HCT116 (cell line): ENCODE results near the gene NCAPD3. TPM values are rescaled to one million over a fixed set of nuclear protein-coding genes. Genes with fewer than 3 reads are reported as not detected.
A peak's percentile ranks its signal among the peaks of the same experiment; 100 is the strongest.

Source experiments
- ATAC-seq: fragments of 200-7000 bp; cut with Tn5 transposase; 2 replicates; pipeline ENCODE4 v1.9.1; 2020; ENCODE audit warnings: mild to moderate bottlenecking, moderate library complexity
- BruUV-seq: library from RNA; stranded (reverse); fragments of 400-500 nt; replicated peaks from 2 replicates; lab custom pipeline; 2021; lab: Mats Ljungman, UMichigan
- CTCF ChIA-PET: fragments of 300-600 bp; sonication (Branson Sonifier 250); formaldehyde crosslinking; loops from one replicate; lab custom pipeline; 2021; ENCODE audit warnings: antibody characterized with exemption; lab: Charles Lee
- POLR2A ChIA-PET: fragments of 300-600, 350-600 bp; sonication (Branson Sonifier 250); formaldehyde crosslinking; loops from one replicate; lab custom pipeline; 2021; ENCODE audit warnings: antibody characterized with exemption; lab: Charles Lee
- RAD21 ChIA-PET, 2 experiments: fragments of 300-600 bp; sonication (Branson Sonifier 250); formaldehyde crosslinking; loops; one replicate each; lab custom pipeline; 2023; ENCODE audit warnings: low total read pairs in 2 of 2; ENCODE audit not compliant: uncharacterized antibody in 2 of 2, unreplicated experiment in 2 of 2, low non-redundant PET in 1 of 2; lab: Charles Lee
- DNase-seq: peaks from one replicate; pipeline ENCODE4 v3.0.0-alpha.2; 2010; ENCODE audit warnings: low read depth, low spot score
- H2AFZ ChIP-seq: fragments of 200-600 bp; shearing (Covaris generic), sonication (generic); 2 replicates; pipeline ENCODE4 v1.6.1; 2017; ENCODE audit warnings: low read depth, mixed run types, mixed read lengths, antibody characterized with exemption, low read length; ENCODE audit not compliant: poor library complexity, severe bottlenecking
- H3K27ac ChIP-seq: 2 replicates; pipeline ENCODE4 v1.5.1; 2012; ENCODE audit warnings: low read depth, low read length
- H3K27me3 ChIP-seq: fragments of 200-600 bp; sonication (generic); 2 replicates; pipeline ENCODE4 v1.6.1; 2016; ENCODE audit warnings: mixed run types, low read length, mixed read lengths; ENCODE audit not compliant: insufficient read depth
- H3K36me3 ChIP-seq, 2 experiments: fragments of 200-500 bp in 1 of 2; fragments of 200-600 bp in 1 of 2; sonication (Bioruptor generic) in 1 of 2; sonication (generic) in 1 of 2; 2 replicates each; pipeline versions ENCODE4 v1.5.1 to v1.6.1; 2014 to 2016; ENCODE audit warnings: low read length in 2 of 2, inconsistent platforms in 1 of 2, mixed read lengths in 1 of 2, mixed run types in 1 of 2; ENCODE audit not compliant: insufficient read depth in 2 of 2, control insufficient read depth in 1 of 2
- H3K4me1 ChIP-seq, 2 experiments: fragments of 200-600 bp in 1 of 2; sonication (generic) in 1 of 2; 2 replicates each; pipeline versions ENCODE4 v1.5.1 to v1.6.1; 2012 to 2017; ENCODE audit warnings: low read length in 2 of 2, inconsistent platforms in 1 of 2, mild to moderate bottlenecking in 1 of 2, mixed read lengths in 1 of 2, mixed run types in 1 of 2, moderate library complexity in 1 of 2; ENCODE audit not compliant: insufficient read depth in 2 of 2, control insufficient read depth in 1 of 2
- H3K4me2 ChIP-seq: fragments of 200-600 bp; sonication (generic); 2 replicates; pipeline ENCODE4 v1.6.1; 2017; ENCODE audit warnings: mixed run types, low read length, mixed read lengths
- H3K4me3 ChIP-seq, 2 experiments: fragments of 200-600 bp in 1 of 2; sonication (generic) in 1 of 2; replicated peaks in 1 of 2; 2 replicates each; pipeline ENCODE4 v1.5.1; 2011 to 2016; ENCODE audit warnings: low read length in 2 of 2, control low read depth in 1 of 2, low read depth in 1 of 2, mild to moderate bottlenecking in 1 of 2, mixed read lengths in 1 of 2, mixed run types in 1 of 2
- H3K79me2 ChIP-seq: fragments of 200-600 bp; sonication (generic); 2 replicates; pipeline ENCODE4 v1.6.1; 2017; ENCODE audit warnings: mild to moderate bottlenecking, mixed run types, low read length, moderate library complexity, mixed read lengths; ENCODE audit not compliant: insufficient read depth
- H3K9ac ChIP-seq: fragments of 200-600 bp; sonication (generic); 2 replicates; pipeline ENCODE4 v1.6.1; 2016; ENCODE audit warnings: low read length, mixed read lengths
- H3K9me2 ChIP-seq: fragments of 200-600 bp; sonication (generic), shearing (Covaris generic); 2 replicates; pipeline ENCODE4 v1.6.1; 2017; ENCODE audit warnings: mixed run types, mild to moderate bottlenecking, moderate library complexity; ENCODE audit not compliant: insufficient read depth
- H3K9me3 ChIP-seq, 2 experiments: fragments of 200-500 bp in 1 of 2; fragments of 200-600 bp in 1 of 2; sonication (Bioruptor generic) in 1 of 2; sonication (generic) in 1 of 2; 2 replicates each; pipeline ENCODE4 v1.6.1; 2014 to 2017; ENCODE audit warnings: low read length in 2 of 2, mixed read lengths in 2 of 2, inconsistent platforms in 1 of 2, low read depth in 1 of 2, mild to moderate bottlenecking in 1 of 2, mixed run types in 1 of 2, moderate library complexity in 1 of 2; ENCODE audit not compliant: control insufficient read depth in 1 of 2, insufficient read depth in 1 of 2
- H4K20me1 ChIP-seq: fragments of 200-600 bp; sonication (generic), shearing (Covaris generic); 2 replicates; pipeline ENCODE4 v1.6.1; 2017; ENCODE audit warnings: mixed run types, mild to moderate bottlenecking, moderate library complexity; ENCODE audit not compliant: insufficient read depth
- ATF3 ChIP-seq: IDR thresholded peaks from 2 replicates; pipeline ENCODE4 v1.6.1; 2012
- CEBPB ChIP-seq: IDR thresholded peaks from 2 replicates; pipeline ENCODE4 v1.6.1; 2012; ENCODE audit warnings: low read depth
- CTCF ChIP-seq, 3 experiments: fragments of 200-600 bp in 1 of 3; sonication (generic) in 1 of 3; IDR thresholded peaks in 2 of 3; conservative IDR thresholded peaks in 1 of 3; 2 replicates each; pipeline ENCODE4 v1.5.1; 2012 to 2017; ENCODE audit warnings: low read depth in 2 of 3, low read length in 2 of 3, antibody characterized with exemption in 1 of 3, borderline replicate concordance in 1 of 3, control low read depth in 1 of 3, mild to moderate bottlenecking in 1 of 3, mixed read lengths in 1 of 3, mixed run types in 1 of 3, moderate library complexity in 1 of 3; ENCODE audit not compliant: insufficient read depth in 1 of 3
- MAX ChIP-seq: IDR thresholded peaks from 2 replicates; pipeline ENCODE4 v1.6.1; 2012
- POLR2A ChIP-seq: IDR thresholded peaks from 2 replicates; pipeline ENCODE4 v1.7.0; 2011; ENCODE audit warnings: borderline replicate concordance; ENCODE audit not compliant: insufficient read depth, insufficient read length; ENCODE audit errors: extremely low read depth
- RAD21 ChIP-seq: IDR thresholded peaks from 2 replicates; pipeline ENCODE4 v1.6.1; 2012; ENCODE audit warnings: low read depth, mild to moderate bottlenecking
- SP1 ChIP-seq: IDR thresholded peaks from 2 replicates; pipeline ENCODE4 v1.6.1; 2012; ENCODE audit warnings: low read depth
- ZBTB33 ChIP-seq: IDR thresholded peaks from 2 replicates; pipeline ENCODE4 v1.6.1; 2011; ENCODE audit warnings: mild to moderate bottlenecking, low read length, moderate library complexity; ENCODE audit not compliant: insufficient replicate concordance; ENCODE audit errors: extremely low read depth
- ZNF274 ChIP-seq: fragments of 200-500 bp; sonication (Bioruptor generic); IDR thresholded peaks from 2 replicates; pipeline ENCODE4 v1.6.1; 2014; ENCODE audit warnings: mild to moderate bottlenecking, low read depth, low read length, inconsistent platforms
- intact Hi-C: fragments of 100-400 bp; cut with micrococcal nuclease; formaldehyde crosslinking; loops from 2 replicates; pipeline ENCODE4 v1.10.0; 2022
- total RNA-seq: library from RNA; stranded (reverse); gene quantifications from one replicate; pipeline ENCODE4 v1.2.1, GENCODE V29; 2021; ENCODE audit not compliant: unreplicated experiment

The NCAPD3 gene
- total RNA-seq, 1 experiment from 2014 or later = 71.0 TPM

GRCh38 chr11:134245434-134245833 lies 21.7 kb upstream of the NCAPD3 start:
- TF ChIP-seq POLR2A (no peak), RAD21 (no peak)
- POLR2A ChIA-PET = no interaction called here
- Histone ChIP-seq H3K9ac (no peak overlapping the region), H2AFZ (no peak overlapping the region), H3K36me3 (peaks cover 19 to 24% of the 10 kb centered on the region in 2 experiments), H3K4me3 (no peak overlapping the region), H3K9me3 (no peaks in the 10 kb centered on the region), H3K4me2 (no peak overlapping the region), H3K27ac (no peak overlapping the region), H3K4me1 (no peaks in the 10 kb centered on the region), H3K27me3 (no peaks in the 10 kb centered on the region), H3K9me2 (no peaks in the 10 kb centered on the region), H4K20me1 (no peaks in the 10 kb centered on the region), H3K79me2 (no peaks in the 10 kb centered on the region)
- CTCF ChIA-PET = no interaction called here
- ATAC-seq (no peak), DNase-seq (no peak)
- no TSS peak for BruUV-seq
- intact Hi-C loops = no loop called here
- RAD21 ChIA-PET = no interaction called here

DNA sequence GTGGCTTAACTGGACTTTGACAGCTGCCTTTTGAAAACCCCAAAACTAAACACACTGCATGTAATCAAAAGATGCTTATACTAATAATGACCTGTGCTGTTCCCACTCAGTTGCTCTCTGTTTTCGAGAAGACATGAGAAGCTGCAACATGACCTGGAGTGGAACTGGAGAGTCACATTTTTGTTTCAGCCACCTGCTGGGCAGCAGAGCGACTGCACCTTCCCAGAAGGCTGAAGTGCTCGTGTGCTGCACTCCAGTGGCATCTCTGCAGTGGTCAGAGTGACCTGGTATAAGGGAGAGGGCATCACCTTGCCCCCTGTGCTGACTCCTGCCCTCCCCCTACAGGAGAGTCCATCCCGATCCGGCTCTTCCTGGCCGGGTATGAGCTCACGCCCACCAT lies 20.8 kb upstream of the NCAPD3 start:
- intact Hi-C loops = no loop called here

More for the DNA sequence above, 20.8 kb upstream of the NCAPD3 start:
- Histone ChIP-seq H3K4me2 (no peak overlapping the region), H3K27ac (no peak overlapping the region), H4K20me1 (no peaks in the 10 kb centered on the region), H3K27me3 (no peaks in the 10 kb centered on the region), H3K4me3 (no peak overlapping the region), H3K4me1 (no peaks in the 10 kb centered on the region), H3K9ac (no peak overlapping the region), H2AFZ (no peak overlapping the region), H3K36me3 (peaks cover 19 to 24% of the 10 kb centered on the region in 2 experiments), H3K9me2 (no peaks in the 10 kb centered on the region), H3K9me3 (no peaks in the 10 kb centered on the region), H3K79me2 (no peaks in the 10 kb centered on the region)
- ATAC-seq (peak; percentile 87), DNase-seq (no peak)
- POLR2A ChIA-PET = no interaction called here
- TF ChIP-seq SP1 = no peak
- TF ChIP-seq ZNF274 = no peak
- no peak for TF ChIP-seq ZBTB33
- TF ChIP-seq CEBPB = no peak
- no peak for TF ChIP-seq MAX
- TF ChIP-seq ATF3 = no peak
- peak; percentile 33 to 60 (median 47); a peak in 5 of 6 replicates for TF ChIP-seq CTCF (IDR thresholded peaks at IDR 0.05 in 2 of 3, conservative IDR thresholded peaks at IDR 0.05 in 1 of 3; ENCODE audit: borderline replicate concordance in 1 of 3, insufficient read depth in 1 of 3, low read depth in 2 of 3, low read length in 2 of 3)
- TF ChIP-seq RAD21 = peak; percentile 29; the same call in 1 of the 2 replicates
- BruUV-seq = no TSS peak
- RAD21 ChIA-PET = no interaction called here
- CTCF ChIA-PET = interaction anchor here (1.4 kb wide), 1 partner anchor 20 kb away, joined by 3 read pairs; the partner anchor contains the start of genes NCAPD3 and VPS26B
